Measurements from ENCODE around the gene ADCY3.
A peak's percentile ranks its signal among the peaks of the same experiment; 100 is the strongest.

Gene ADCY3

GRCh38 chr2:24832073-24832461 lies 88.0 kb downstream of the ADCY3 start:
- FAIRE-seq (no peak), DNase-seq (ENCODE audit: low spot score) (no peak)

GRCh38 chr2:24831221-24832072 lies 88.6 kb downstream of the ADCY3 start:
- FAIRE-seq (no peak), DNase-seq (ENCODE audit: low spot score) (no peak)

- FAIRE-seq (no peak), DNase-seq (ENCODE audit: low spot score) (no peak)
Observed at GRCh38 chr2:24830786-24831185, 89.3 kb downstream of the ADCY3 start.

- DNase-seq (ENCODE audit: low spot score) (no peak), FAIRE-seq (no peak)
Observed at GRCh38 chr2:24830351-24830750, 89.7 kb downstream of the ADCY3 start.

GRCh38 chr2:24828238-24828996 lies 91.6 kb downstream of the ADCY3 start:
- DNase-seq (ENCODE audit: low spot score) = no peak
- no peak for FAIRE-seq

GRCh38 chr2:24827321-24828237 lies 92.5 kb downstream of the ADCY3 start:
- DNase-seq (ENCODE audit: low spot score) (peak; percentile 57), FAIRE-seq (no peak)

- FAIRE-seq = no peak
- DNase-seq (ENCODE audit: low spot score) = no peak
Observed at GRCh38 chr2:24826773-24827145, 93.3 kb downstream of the ADCY3 start.

- FAIRE-seq = no peak
- no peak for DNase-seq (ENCODE audit: low spot score)
Observed at GRCh38 chr2:24825883-24826772, 93.9 kb downstream of the ADCY3 start.

- no peak for FAIRE-seq
- no peak for DNase-seq (ENCODE audit: low spot score)
Observed at GRCh38 chr2:24824966-24825882, 94.8 kb downstream of the ADCY3 start.

- no peak for FAIRE-seq
- no peak for DNase-seq (ENCODE audit: low spot score)
Observed at GRCh38 chr2:24824071-24824588, 95.9 kb downstream of the ADCY3 start.

- no peak for FAIRE-seq
Observed at GRCh38 chr2:24822049-24822706, 97.9 kb downstream of the ADCY3 start.

GRCh38 chr2:24821433-24821891 lies 98.6 kb downstream of the ADCY3 start:
- no peak for FAIRE-seq

More at GRCh38 chr2:24822049-24822706, 97.9 kb downstream of the ADCY3 start:
- DNase-seq (ENCODE audit: low spot score) = no peak

GRCh38 chr2:24820598-24821432 lies 99.2 kb downstream of the ADCY3 start:
- no peak for DNase-seq (ENCODE audit: low spot score)
- FAIRE-seq = no peak

More at GRCh38 chr2:24821433-24821891, 98.6 kb downstream of the ADCY3 start:
- no peak for DNase-seq (ENCODE audit: low spot score)

GRCh38 chr2:24820175-24820513 lies 99.9 kb downstream of the ADCY3 start:
- FAIRE-seq (no peak), DNase-seq (ENCODE audit: low spot score) (no peak)

- no peak for DNase-seq (ENCODE audit: low spot score)
- FAIRE-seq = no peak
Observed at GRCh38 chr2:24819442-24820174, 100.4 kb downstream of the ADCY3 start.

GRCh38 chr2:24818721-24819167 lies 101.3 kb downstream of the ADCY3 start:
- no peak for DNase-seq (ENCODE audit: low spot score)
- no peak for FAIRE-seq

- DNase-seq (ENCODE audit: low spot score) = peak; percentile 43
- peak; percentile 37 for FAIRE-seq
Observed at GRCh38 chr2:24816884-24817283, 103.2 kb downstream of the ADCY3 start.
